Mucosa of rectum (tissue), 2 donors: ENCODE measurements around the gene S100A4.

ENCODE experiments used
- H3K27ac ChIP-seq, 2 donors: one replicate each; pipeline ENCODE4 v1.7.0; 2013; ENCODE audit warnings: inconsistent platforms in 2 of 2, low read depth in 2 of 2, low read length in 2 of 2
- H3K27me3 ChIP-seq, 2 donors: one replicate each; pipeline ENCODE4 v1.7.0; 2013; ENCODE audit warnings: low read length in 2 of 2; ENCODE audit not compliant: control insufficient read depth in 2 of 2, insufficient read depth in 2 of 2
- H3K36me3 ChIP-seq, 2 donors: one replicate each; pipeline ENCODE4 v1.7.0; 2013; ENCODE audit warnings: low read length in 2 of 2; ENCODE audit not compliant: control insufficient read depth in 2 of 2, insufficient read depth in 2 of 2
- H3K4me1 ChIP-seq, 2 donors: one replicate each; pipeline ENCODE4 v1.7.0; 2013; ENCODE audit warnings: low read length in 2 of 2, mild to moderate bottlenecking in 1 of 2; ENCODE audit not compliant: control insufficient read depth in 2 of 2, insufficient read depth in 2 of 2
- H3K4me3 ChIP-seq, 2 donors: one replicate each; pipeline ENCODE4 v1.7.0; 2013; ENCODE audit warnings: low read length in 2 of 2
- H3K9ac ChIP-seq, 2 donors: one replicate each; pipeline ENCODE4 v1.7.0; 2013; ENCODE audit warnings: low read length in 2 of 2, low read depth in 1 of 2, mild to moderate bottlenecking in 1 of 2
- H3K9me3 ChIP-seq, 2 donors: one replicate each; pipeline ENCODE4 v1.7.0; 2013; ENCODE audit warnings: low read length in 2 of 2; ENCODE audit not compliant: control insufficient read depth in 2 of 2
- donor health status: healthy.
- donor health status: Normal muscosa, but diverticular disease.

The S100A4 gene

DNA sequence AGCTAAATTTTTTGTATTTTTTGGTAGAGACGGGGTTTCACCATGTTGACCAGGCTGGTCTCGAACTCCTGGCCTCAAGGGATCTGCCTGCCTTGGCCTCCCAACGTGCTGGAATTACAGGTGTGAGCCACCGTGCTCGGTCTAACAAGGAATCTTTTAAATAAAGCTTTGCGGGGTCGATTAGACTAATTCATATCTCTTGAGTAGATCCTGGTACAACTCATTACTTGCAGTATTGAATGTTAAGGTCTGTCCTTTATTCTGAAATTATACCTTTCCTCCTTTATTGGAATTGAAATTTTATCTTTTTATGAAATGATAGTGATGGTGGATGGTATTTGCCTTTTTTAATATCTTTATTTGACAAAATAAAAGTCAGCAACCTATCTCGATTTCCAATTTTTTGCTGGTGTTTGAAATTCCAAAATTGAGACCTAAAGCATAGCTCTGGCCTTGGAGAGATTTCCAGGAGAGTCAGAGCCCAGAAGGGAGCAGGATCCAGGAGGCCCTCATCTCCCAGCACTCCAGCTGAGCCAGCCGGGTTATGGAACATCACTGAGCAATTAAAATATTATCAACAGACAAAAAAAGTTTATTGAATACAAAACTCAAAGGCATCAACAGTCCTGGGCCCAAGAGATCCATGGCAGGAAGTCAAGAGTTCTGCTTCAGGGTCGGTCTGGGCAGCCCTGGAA lies 15.3 kb upstream of the S100A4 start:
- no peak overlapping the region for H3K9ac ChIP-seq
- H3K27ac ChIP-seq: no peak overlapping the region
- peaks cover 8% of the 10 kb centered on the region in 2 donors for H3K4me1 ChIP-seq
- no peaks in the 10 kb centered on the region for H3K27me3 ChIP-seq
- no peak overlapping the region for H3K4me3 ChIP-seq
- no peaks in the 10 kb centered on the region for H3K9me3 ChIP-seq
- H3K36me3 ChIP-seq: no peaks in the 10 kb centered on the region

DNA sequence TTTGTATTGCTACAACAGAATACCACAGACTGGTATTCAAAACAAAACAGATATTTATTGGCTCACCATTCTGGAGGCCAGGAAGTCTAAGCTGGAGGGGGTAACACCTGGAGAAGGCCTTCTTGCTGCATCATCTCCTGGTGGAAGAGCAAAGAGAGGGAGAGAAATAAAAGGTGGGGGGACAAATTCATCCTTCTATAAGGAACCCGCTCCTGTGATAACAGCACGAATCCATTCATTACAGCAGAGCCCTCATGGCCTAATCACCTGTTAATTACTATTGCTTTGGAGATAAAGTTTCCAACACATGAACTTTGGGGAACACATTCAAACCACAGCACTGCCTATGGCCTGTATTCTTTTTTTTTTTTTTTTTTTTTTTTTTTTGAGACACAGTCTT lies 14.6 kb upstream of the S100A4 start:
- Histone ChIP-seq H3K36me3 (no peaks in the 10 kb centered on the region), H3K27me3 (no peaks in the 10 kb centered on the region), H3K27ac (no peak overlapping the region), H3K4me1 (peaks cover 1% of the 10 kb centered on the region in 2 donors), H3K9me3 (no peaks in the 10 kb centered on the region), H3K9ac (no peak overlapping the region), H3K4me3 (no peak overlapping the region)

DNA sequence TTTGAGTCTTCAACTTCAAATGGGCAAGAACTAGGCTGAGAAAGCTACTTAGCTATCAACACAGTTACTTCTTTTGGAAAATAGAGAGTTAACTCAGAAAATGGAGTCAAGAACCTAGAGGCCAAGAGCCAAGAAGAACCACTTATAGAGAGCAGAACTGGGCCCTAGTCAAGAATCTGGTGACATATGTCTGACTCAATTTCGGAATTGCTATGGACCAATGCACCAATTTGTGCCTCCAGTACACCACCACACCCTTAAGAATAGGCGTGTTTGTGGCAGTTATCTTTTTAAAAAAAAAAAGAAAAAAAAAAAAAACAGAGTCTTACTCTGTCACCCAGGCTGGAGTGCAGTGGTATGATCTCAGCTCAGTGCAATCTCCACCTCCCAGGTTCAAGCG lies 12.3 kb upstream of the S100A4 start:
- no peak overlapping the region for H3K9ac ChIP-seq
- H3K4me3 ChIP-seq: no peak overlapping the region
- no peaks in the 10 kb centered on the region for H3K4me1 ChIP-seq
- no peaks in the 10 kb centered on the region for H3K27me3 ChIP-seq
- H3K36me3 ChIP-seq: no peaks in the 10 kb centered on the region
- H3K9me3 ChIP-seq: no peaks in the 10 kb centered on the region
- no peak overlapping the region for H3K27ac ChIP-seq

GRCh38 chr1:153556348-153556747 lies 10.7 kb upstream of the S100A4 start:
- no peak overlapping the region for H3K4me3 ChIP-seq
- H3K4me1 ChIP-seq: no peaks in the 10 kb centered on the region
- H3K27me3 ChIP-seq: no peaks in the 10 kb centered on the region
- no peak overlapping the region for H3K9ac ChIP-seq
- H3K36me3 ChIP-seq: no peaks in the 10 kb centered on the region
- no peaks in the 10 kb centered on the region for H3K9me3 ChIP-seq
- no peak overlapping the region for H3K27ac ChIP-seq

GRCh38 chr1:153553830-153554541 lies 8.4 kb upstream of the S100A4 start:
- no peaks in the 10 kb centered on the region for H3K36me3 ChIP-seq
- H3K27me3 ChIP-seq: no peaks in the 10 kb centered on the region
- H3K27ac ChIP-seq: no peak overlapping the region
- no peak overlapping the region for H3K4me3 ChIP-seq
- peaks cover under 1 to 3% of the 10 kb centered on the region in 2 donors for H3K4me1 ChIP-seq
- no peak overlapping the region for H3K9ac ChIP-seq
- H3K9me3 ChIP-seq: no peaks in the 10 kb centered on the region

DNA sequence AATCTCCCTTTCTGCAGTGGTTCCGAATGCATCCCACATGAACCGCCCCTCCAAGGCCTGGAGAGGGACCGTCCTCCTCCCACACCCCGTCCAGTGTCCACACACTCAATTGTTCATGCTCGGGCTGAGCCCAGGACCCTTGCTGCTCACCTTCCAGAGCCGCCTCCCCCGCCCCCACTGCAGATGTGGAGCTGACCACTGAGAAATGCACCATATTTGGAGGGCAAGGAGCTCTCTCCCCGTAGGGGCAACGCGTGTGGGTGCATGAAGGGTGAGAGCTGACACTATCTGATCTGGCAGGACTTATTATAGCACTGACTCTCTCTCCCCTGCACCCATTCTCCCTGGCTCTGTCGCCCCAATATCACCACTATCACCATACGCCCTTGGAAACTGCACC lies 7.5 kb upstream of the S100A4 start:
- no peak overlapping the region for H3K27ac ChIP-seq
- H3K4me1 ChIP-seq: peaks cover 3 to 6% of the 10 kb centered on the region in 2 donors

GRCh38 chr1:153552335-153552734 lies 6.7 kb upstream of the S100A4 start:
- peaks cover 6 to 7% of the 10 kb centered on the region in 2 donors for H3K4me1 ChIP-seq

More for the DNA sequence above, 7.5 kb upstream of the S100A4 start:
- Histone ChIP-seq H3K4me3 (no peak overlapping the region), H3K9me3 (no peaks in the 10 kb centered on the region), H3K27me3 (no peaks in the 10 kb centered on the region), H3K36me3 (no peaks in the 10 kb centered on the region), H3K9ac (no peak overlapping the region)

DNA sequence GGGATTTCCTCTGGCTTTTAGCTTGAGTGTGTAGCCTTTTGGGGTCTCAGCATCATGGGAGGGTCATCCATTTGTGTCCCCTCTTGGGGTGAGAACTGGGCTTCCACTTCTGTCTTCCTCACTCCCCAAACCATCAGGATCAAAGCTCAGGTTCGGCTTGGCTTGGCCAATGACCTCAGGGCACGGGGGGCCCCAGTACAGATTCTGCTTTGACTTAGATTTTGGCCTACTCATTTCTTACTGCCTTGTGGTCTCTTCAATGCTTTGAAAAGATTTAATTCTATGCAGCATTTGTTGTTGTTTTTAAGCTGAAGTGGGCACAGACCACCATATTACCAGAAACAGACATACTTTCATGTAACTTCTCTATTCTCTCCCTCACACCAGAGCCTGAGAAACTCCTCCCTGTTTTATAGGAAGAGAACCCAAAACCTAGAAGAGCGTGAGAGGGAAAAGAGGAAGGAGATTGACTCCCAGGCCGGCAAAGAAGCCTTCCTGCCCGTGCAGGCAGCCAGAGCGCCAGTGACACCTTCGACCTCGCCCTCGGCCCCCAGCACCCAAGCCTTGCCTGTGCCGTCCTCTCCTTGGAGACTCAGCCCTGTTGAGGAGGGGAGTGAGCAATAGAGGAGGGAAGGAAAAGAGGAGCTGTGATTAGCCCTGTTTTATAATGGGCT lies 5.4 kb upstream of the S100A4 start:
- Histone ChIP-seq H3K4me3 (no peak overlapping the region), H3K9me3 (no peaks in the 10 kb centered on the region), H3K36me3 (no peaks in the 10 kb centered on the region), H3K27ac (no peak overlapping the region), H3K4me1 (peaks cover 14 to 15% of the 10 kb centered on the region in 2 donors), H3K27me3 (no peaks in the 10 kb centered on the region), H3K9ac (no peak overlapping the region)

More at GRCh38 chr1:153552335-153552734, 6.7 kb upstream of the S100A4 start:
- H3K36me3 ChIP-seq: no peaks in the 10 kb centered on the region
- no peak overlapping the region for H3K4me3 ChIP-seq
- H3K9ac ChIP-seq: no peak overlapping the region
- no peaks in the 10 kb centered on the region for H3K9me3 ChIP-seq
- H3K27me3 ChIP-seq: no peaks in the 10 kb centered on the region
- H3K27ac ChIP-seq: no peak overlapping the region

DNA sequence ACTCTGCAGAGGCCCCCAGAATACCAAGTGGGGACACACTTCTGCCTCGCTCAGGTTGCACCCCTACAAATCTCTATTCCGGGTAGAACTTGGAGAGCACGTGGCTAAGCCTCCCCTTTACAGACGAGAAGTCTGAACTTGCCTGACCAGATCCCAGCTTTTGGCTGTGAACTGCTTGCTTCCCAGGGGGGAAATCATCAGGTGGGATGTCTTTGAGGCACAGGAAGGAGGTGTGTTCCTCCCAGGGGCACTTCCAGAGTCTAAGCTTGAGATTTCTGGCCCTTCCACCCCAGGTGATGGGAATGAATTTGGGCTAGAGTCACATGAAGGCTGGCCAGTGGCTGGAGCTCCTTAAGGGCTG lies 4.8 kb upstream of the S100A4 start:
- Histone ChIP-seq H3K9me3 (no peaks in the 10 kb centered on the region), H3K27ac (no peak overlapping the region), H3K27me3 (no peaks in the 10 kb centered on the region), H3K9ac (no peak overlapping the region), H3K4me1 (peaks cover 20 to 21% of the 10 kb centered on the region in 2 donors), H3K36me3 (no peaks in the 10 kb centered on the region), H3K4me3 (no peak overlapping the region)

DNA sequence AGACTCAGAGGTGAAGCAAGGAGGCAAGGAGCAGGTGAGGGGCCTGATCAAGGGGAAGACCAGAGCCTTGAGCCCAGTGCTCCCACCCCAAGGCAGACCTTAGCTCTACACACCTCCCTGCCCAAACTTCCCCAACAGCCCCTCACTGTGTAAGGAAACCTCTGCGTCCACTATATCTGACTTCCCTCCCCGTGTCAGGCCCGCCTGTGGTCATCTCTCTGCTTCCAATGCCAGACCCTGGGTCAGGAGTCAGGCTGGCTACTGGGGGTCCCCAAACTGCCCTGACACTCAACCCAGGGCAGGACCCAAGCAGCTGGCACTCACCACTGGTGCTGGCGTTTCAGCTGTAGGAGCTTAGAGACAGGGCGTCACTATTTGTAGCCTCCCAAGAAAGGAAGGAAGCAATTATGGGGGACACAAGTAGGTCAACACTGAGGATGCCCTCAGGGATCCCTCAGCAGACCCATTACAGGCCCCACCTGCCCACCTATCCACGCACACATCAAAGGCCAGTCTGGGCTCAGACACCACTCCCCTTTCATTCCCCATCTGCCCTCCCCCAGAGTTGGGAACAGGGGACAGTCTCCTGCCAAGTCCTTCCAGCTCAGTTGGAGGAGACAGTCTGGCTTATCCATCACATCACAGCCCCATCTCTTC lies 4.3 kb upstream of the S100A4 start:
- Histone ChIP-seq H3K36me3 (no peaks in the 10 kb centered on the region), H3K9ac (no peak overlapping the region), H3K4me3 (no peak overlapping the region), H3K9me3 (no peaks in the 10 kb centered on the region), H3K4me1 (peaks cover 24 to 26% of the 10 kb centered on the region in 2 donors), H3K27me3 (no peaks in the 10 kb centered on the region), H3K27ac (no peak overlapping the region)
